NCI-H1105 treated with DMSO at 0.1 percent for 48 hours (cell line): ENCODE results near the gene RPA3.

Source experiments
- DNase-seq: peaks from one replicate; lab custom pipeline; 2025; lab: John Stamatoyannopoulos, UW

RPA3 gene

DNA sequence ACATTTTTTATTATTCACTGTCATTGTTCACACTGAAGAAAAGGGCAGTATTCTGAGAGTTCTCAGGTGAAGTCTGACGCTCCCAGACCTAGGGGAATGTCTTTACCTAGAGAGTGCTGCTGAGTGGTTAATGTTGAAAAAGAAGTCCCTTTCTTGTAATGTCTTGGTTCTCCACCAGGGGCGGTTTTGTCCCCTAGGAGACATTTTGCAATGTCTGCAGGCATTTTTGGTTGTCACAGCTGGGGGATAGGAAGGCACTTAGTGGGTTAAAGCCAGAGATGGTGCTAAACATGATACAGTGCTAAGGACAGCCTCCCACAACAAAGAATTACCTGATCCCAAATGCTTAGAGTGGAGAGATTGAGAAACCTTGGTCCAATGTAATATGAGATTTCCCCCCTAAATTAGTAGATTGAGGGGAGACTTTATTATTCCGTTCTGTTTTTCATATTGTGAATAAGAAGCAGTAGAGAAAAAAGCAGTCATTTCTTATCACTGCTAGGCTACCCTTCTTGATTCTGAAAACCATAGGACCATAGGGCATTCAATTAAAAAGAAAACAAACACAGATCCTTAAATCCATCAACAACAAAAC is 64.7 kb downstream of the RPA3 start:
- DNase-seq = no peak

- no peak for DNase-seq
Observed at GRCh38 chr7:7652798-7653540, 65.4 kb downstream of the RPA3 start.

GRCh38 chr7:7651479-7651878 is 66.9 kb downstream of the RPA3 start:
- no peak for DNase-seq

DNA sequence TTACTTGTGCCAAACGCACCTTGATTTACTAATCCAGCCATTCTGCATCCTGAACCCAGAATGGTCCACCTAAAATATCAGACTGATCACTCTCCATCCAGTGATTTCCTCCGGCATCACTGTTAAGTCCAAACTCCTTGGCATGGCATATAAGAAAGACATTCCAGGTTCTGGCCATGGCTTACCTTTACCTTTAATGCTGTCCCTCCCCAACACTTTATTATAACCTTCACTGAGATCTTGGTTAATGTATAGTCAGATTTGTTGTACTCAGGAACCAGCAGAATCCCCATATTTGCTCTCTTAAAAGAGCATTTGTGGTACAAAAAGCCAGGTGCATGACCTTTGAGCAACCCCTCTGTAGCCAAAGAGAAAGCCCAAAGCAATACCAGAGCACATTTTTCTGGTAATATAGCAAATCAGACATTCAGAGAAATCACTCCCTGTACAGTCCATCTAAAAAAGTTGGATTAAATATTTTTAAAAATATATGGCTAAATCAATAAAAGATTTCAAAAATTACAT is 67.7 kb downstream of the RPA3 start:
- no peak for DNase-seq

- no peak for DNase-seq
Observed at GRCh38 chr7:7647495-7648036, 70.8 kb downstream of the RPA3 start.

DNA sequence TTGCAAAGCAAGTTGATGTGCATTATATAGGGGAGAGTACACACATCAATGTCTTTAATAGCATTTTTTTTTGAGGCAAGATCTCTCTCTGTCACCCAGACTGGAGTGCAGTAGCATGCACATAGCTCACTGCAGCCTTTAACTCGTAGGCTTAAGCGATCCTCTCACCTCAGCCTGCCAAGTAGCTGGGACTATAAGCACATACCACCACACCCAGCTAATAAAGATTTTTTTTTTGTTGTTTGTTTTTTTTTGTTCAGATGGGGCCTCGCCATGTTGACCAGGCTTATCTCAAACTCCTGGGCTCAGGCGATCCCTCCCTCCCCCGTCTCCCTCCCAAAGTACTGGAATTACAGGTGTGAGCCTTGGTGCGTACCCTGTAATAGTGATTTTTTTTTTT is 76.3 kb downstream of the RPA3 start:
- DNase-seq = no peak

GRCh38 chr7:7641129-7641663 is 77.2 kb downstream of the RPA3 start:
- DNase-seq = no peak

- DNase-seq = peak; percentile 100
Observed at GRCh38 chr7:7640221-7641128, 77.9 kb downstream of the RPA3 start, which contains the start of gene UMAD1. UMAD1 (plus strand) TSS chr7:7640752; CDS start chr7:7673372, 32,620 bp downstream.

DNA sequence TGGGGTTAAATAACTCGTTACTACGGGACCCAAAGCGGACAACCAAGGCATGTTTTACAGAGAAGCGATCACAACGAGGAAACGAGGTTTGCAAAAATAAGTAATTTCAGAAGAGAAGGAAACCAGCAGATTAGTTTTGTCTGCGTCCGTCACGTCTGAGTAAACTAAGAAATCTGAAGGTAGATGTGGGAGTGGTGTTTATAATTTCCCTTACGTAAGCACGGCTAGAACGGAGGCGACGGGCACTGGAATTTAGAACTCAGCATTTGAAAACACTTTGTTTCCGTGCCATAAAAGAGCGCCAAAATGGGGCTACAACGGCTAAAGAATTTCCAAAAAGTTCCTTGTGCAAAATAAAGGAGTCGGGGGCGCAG is 78.6 kb downstream of the RPA3 start:
- peak; percentile 59 for DNase-seq

DNA sequence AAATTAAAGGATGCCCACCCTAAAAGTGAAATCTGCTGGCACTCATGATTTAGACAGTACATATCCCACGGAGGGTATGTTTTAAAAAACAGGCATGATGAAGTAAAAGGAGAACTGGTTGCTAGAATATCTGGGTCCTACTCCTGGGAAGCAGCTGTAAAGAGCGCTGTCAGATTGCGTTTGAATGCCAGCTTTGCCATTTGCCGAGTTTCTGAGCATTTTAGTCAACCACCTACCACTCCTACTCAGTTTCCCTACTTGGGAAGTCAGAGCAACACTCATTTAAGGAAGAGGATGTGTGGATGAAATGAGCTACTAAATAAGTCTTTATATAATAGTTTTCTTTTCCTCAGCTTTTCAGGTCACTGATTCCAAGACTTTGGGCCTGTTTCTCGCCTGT is 79.0 kb downstream of the RPA3 start:
- no peak for DNase-seq

GRCh38 chr7:7630626-7631329 is 87.6 kb downstream of the RPA3 start:
- DNase-seq = no peak

- no peak for DNase-seq
Observed at GRCh38 chr7:7628476-7628875, 89.9 kb downstream of the RPA3 start.

GRCh38 chr7:7620644-7621210 is 97.7 kb downstream of the RPA3 start:
- DNase-seq = no peak

DNA sequence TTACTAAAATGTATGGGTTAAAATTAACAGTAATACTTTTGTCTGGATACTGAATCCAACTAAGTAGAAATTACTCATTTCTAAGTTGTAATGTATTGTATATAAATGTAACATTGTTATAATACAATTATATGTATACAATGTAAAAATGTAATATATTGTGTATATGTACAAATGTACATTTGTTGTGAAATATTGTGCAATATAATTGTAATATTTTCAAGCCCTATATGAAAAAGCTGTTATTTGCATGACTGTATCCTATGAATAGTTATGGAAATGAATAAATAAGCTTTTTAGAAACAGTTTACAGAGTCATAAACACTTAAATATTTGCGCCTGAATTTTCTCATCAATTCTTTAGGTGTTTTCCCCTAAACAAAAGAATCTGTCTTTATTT is 98.2 kb downstream of the RPA3 start:
- DNase-seq = no peak

DNA sequence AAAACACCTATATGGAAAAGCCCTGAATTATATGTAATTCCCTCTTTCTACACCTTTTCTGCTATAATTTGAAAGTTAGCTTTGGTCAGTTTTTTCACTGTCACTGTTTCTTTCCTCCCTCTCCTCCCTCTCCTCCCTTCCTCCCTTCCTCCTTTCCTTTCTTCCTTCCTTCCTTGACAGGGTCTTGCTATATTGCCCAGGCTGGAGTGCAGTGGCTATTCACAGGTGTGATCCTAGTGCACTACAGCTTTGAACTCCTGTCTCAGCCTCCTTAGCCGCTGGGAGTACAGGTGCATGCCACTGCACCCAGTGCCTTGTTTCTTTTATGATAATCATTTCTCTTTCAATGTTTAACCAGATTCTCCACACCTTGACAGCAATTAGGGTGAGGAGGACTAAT is 100.0 kb downstream of the RPA3 start:
- no peak for DNase-seq

DNA sequence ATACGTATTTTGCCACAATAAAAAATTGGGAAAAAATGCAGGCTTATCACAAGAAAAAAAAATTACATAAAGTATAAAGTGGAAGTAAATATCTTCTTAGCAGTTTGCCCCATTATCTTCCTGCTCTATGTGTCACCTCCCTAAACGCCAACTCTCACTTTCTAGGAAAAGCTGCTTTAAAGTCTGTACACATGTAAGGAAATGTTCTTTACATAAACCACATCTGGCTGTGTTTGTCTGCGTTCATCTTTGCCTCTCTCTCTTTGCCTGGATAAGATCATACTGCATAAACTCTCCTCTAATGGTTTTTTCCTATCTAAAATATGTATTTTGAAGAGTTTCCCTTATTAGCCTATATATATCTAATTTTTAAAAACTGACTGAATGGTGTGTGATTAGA is 100.9 kb downstream of the RPA3 start:
- no peak for DNase-seq

- no peak for DNase-seq
Observed at GRCh38 chr7:7614018-7614741, 104.2 kb downstream of the RPA3 start.

- DNase-seq = no peak
Observed at GRCh38 chr7:7613210-7613609, 105.2 kb downstream of the RPA3 start.

DNA sequence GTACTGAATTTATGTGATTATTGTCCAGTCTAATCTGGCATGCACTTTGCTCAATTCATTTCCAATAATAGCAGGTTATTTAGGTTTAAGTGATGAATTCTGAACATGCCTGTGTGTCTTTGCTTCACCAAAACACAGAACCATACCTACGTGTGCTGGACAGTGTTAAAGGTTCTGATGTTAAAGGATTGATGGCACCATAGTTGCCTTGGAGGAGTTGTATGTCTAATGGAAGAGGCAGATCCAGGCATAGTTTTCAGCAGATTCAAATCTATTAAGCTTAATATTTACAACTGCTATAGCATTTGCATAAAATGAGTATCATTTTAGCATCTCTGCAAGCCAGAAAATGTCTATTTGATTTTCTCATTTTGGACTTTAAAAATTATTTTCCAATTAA is 105.9 kb downstream of the RPA3 start:
- DNase-seq = no peak

- no peak for DNase-seq
Observed at GRCh38 chr7:7609330-7609729, 109.1 kb downstream of the RPA3 start.
